Thoracic aorta (tissue), 2 donors: ENCODE results near the gene PNMA8A. TPM values are rescaled to one million over a fixed set of nuclear protein-coding genes. Genes with fewer than 3 reads are reported as not detected.
"Not testable (repeated sequence)": the region's sequence is repeated elsewhere in the genome, so short reads cannot be mapped to it uniquely, and the experiment has no call there.

Experiments used
- ATAC-seq: fragments of 150-250 bp; one replicate; pipeline ENCODE4 v1.8.0; 2017; ENCODE audit warnings: low read depth; ENCODE audit not compliant: insufficient number of reproducible peaks, low FRiP score
- DNase-seq: peaks from one replicate; pipeline ENCODE4 v3.0.0-alpha.2; 2020; ENCODE audit warnings: low spot score
- H3K27ac ChIP-seq, 2 donors: fragments of 200-600 bp; sonication (generic); 1 replicate in 1 of 2; 2 replicates in 1 of 2; pipeline ENCODE4 v1.5.1; 2016; ENCODE audit warnings: mild to moderate bottlenecking in 2 of 2, moderate library complexity in 2 of 2
- H3K27me3 ChIP-seq: fragments of 200-600 bp; sonication (generic); replicated peaks from 2 replicates; pipeline ENCODE4 v1.6.0; 2016; ENCODE audit warnings: mild to moderate bottlenecking; ENCODE audit not compliant: insufficient read depth
- H3K36me3 ChIP-seq: fragments of 200-600 bp; sonication (generic); one replicate; pipeline ENCODE4 v1.5.1; 2016
- H3K4me1 ChIP-seq, 2 donors: fragments of 200-600 bp; sonication (generic); 1 replicate in 1 of 2; 2 replicates in 1 of 2; pipeline versions ENCODE4 v1.5.1 to v1.6.0; 2016; ENCODE audit warnings: low read depth in 2 of 2, mild to moderate bottlenecking in 1 of 2; ENCODE audit not compliant: control insufficient read depth in 1 of 2
- H3K4me3 ChIP-seq: fragments of 200-600 bp; sonication (generic); 2 replicates; pipeline ENCODE4 v1.5.1; 2016; ENCODE audit warnings: mild to moderate bottlenecking
- H3K9me3 ChIP-seq: fragments of 200-600 bp; sonication (generic); 2 replicates; pipeline ENCODE4 v1.5.1; 2016
- total RNA-seq, 2 donors: library from RNA; depleted of rRNA; stranded (reverse); fragments of >200 nt; gene quantifications; one replicate each; pipeline versions ENCODE4 v1.1.0 to v1.2.3, GENCODE V29; 2016
- TF ChIP-seq, protein P1 (sequence below): fragments of 200-600 bp; sonication (generic); IDR thresholded peaks from one replicate; pipeline ENCODE4 v1.5.1; 2019; ENCODE audit warnings: antibody characterized with exemption

The PNMA8A gene
- total RNA-seq, 2 donors from 2014 or later, result 5.1 to 14.6 TPM

DNA sequence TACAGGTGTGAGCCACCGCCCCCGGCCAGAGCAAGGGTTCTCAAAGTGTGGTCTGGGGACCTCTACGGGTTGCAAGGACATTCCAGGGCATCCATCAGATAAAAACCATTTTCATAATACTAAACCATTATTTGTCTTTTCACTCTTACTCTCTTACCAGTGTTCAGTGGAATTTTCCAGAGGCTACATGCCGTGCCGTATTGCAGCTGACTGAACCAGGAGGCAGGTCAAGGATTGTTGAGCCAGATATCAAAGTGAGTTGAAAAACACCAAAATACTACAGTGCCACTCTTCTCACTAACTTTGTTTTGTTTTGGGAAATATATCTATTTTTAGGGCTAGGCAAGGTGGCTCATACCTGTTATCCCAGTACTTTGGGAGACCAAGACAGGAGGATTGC is 31.5 kb upstream of the PNMA8A start:
- no peak for ATAC-seq
- no peak overlapping the region for H3K4me3 ChIP-seq
- H3K36me3 ChIP-seq, result no peaks in the 10 kb centered on the region
- peaks cover 3 to 17% of the 10 kb centered on the region in 2 donors for H3K4me1 ChIP-seq
- H3K27ac ChIP-seq, result no peak overlapping the region
- no peak for DNase-seq
- TF ChIP-seq, protein P1, sequence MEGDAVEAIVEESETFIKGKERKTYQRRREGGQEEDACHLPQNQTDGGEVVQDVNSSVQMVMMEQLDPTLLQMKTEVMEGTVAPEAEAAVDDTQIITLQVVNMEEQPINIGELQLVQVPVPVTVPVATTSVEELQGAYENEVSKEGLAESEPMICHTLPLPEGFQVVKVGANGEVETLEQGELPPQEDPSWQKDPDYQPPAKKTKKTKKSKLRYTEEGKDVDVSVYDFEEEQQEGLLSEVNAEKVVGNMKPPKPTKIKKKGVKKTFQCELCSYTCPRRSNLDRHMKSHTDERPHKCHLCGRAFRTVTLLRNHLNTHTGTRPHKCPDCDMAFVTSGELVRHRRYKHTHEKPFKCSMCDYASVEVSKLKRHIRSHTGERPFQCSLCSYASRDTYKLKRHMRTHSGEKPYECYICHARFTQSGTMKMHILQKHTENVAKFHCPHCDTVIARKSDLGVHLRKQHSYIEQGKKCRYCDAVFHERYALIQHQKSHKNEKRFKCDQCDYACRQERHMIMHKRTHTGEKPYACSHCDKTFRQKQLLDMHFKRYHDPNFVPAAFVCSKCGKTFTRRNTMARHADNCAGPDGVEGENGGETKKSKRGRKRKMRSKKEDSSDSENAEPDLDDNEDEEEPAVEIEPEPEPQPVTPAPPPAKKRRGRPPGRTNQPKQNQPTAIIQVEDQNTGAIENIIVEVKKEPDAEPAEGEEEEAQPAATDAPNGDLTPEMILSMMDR, result no peak
- no peaks in the 10 kb centered on the region for H3K9me3 ChIP-seq
- no peaks in the 10 kb centered on the region for H3K27me3 ChIP-seq

- Histone ChIP-seq H3K4me1 (peaks cover 0 to 19% of the 10 kb centered on the region in 2 donors), H3K27ac (no peak overlapping the region), H3K9me3 (no peaks in the 10 kb centered on the region), H3K36me3 (no peaks in the 10 kb centered on the region), H3K27me3 (no peaks in the 10 kb centered on the region), H3K4me3 (no peak overlapping the region)
- ATAC-seq (no peak), DNase-seq (no peak)
- TF ChIP-seq, protein P1, result no peak
Observed at GRCh38 chr19:46499692-46500091, 28.3 kb upstream of the PNMA8A start.

DNA sequence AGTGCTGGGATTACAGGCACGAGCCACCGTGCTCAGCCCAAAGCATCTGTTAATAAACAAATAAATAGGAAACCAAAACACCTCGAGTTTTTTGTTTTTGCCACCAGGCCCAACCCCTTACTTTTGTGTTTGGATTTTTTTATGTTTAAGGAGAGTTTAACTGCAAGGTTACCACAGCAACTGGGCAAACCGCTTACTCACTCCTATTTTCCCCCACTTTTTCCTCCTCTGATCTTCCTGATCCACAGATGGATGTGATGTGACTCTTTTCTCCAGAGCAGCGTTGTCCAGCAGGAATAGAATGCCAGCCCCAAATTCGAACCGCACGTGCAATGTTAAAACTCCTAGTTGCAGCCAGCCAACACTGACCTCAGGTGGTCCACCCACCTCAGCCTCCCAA is 26.4 kb upstream of the PNMA8A start:
- Histone ChIP-seq H3K36me3 (no peaks in the 10 kb centered on the region), H3K27me3 (no peaks in the 10 kb centered on the region), H3K4me3 (no peak overlapping the region), H3K4me1 (peaks cover 6 to 37% of the 10 kb centered on the region in 2 donors), H3K27ac (no peak overlapping the region), H3K9me3 (no peaks in the 10 kb centered on the region)
- ATAC-seq (no peak), DNase-seq (no peak)
- TF ChIP-seq, protein P1, result no peak

DNA sequence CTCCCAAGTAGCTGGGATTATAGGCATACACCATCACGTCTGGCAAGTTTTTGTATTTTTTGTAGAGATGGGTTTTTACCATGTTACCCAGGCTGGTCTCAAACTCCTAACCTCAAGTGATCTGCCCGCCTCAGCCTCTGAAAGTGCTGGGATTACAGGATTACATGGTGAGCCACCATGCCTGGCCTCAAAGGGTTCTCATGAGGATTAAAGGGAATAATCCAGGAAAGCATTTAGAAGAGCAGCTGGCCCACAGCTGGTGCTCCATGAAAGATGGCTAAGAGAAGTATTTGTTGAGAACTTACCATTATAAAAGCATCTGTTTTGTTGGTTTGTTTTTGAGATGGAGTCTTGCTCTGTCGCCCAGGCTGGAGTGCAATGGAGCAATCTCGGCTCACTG is 25.5 kb upstream of the PNMA8A start:
- not testable (repeated sequence) for H3K4me3 ChIP-seq, H3K9me3 ChIP-seq, H3K27me3 ChIP-seq, H3K27ac ChIP-seq, DNase-seq, H3K36me3 ChIP-seq, ATAC-seq
- H3K4me1 ChIP-seq, result peaks cover 9 to 44% of the 10 kb centered on the region in 2 donors

DNA sequence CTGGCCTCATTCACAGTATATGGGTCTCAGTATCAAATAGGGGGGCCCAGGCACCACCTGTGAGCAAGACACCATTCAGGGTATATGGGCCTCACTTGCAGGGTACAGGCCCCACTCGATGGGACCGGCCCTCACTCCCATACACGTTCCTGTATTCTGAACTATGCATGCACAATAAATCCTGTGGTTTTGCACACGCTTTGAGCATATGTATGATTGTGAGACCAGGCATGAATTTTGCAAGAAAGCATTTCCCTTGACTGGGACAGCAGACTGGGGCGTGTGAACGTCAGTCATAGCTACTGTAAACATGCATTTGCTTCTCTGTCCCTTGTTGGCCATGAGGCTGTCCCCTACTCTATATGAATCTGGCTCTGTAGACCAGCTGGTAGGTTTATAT is 24.9 kb upstream of the PNMA8A start:
- peaks cover 9 to 44% of the 10 kb centered on the region in 2 donors for H3K4me1 ChIP-seq
- no peak overlapping the region for H3K4me3 ChIP-seq
- TF ChIP-seq, protein P1, result no peak
- no peak for ATAC-seq
- no peak overlapping the region for H3K27ac ChIP-seq
- no peaks in the 10 kb centered on the region for H3K9me3 ChIP-seq
- no peaks in the 10 kb centered on the region for H3K27me3 ChIP-seq
- no peaks in the 10 kb centered on the region for H3K36me3 ChIP-seq
- no peak for DNase-seq

DNA sequence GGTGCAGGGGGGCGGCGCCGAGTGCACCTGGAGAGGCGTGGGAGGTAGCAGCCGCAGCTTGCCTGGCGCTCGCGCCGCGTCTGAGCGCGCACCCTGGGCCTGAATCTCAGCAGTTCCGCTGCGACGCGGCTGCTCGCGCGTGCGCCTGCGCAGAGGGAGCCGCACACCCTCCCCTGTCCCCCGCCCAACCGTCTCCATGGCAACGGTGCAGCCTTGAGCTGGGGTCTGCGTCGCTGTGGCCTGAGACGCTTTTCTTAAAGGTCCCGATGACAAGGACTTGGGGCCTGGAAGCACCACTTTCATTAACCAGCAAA is 24.4 kb upstream of the PNMA8A start, which contains the start of gene PNMA8B:
TSS of gene PNMA8B (minus strand) at position 82 of the 314 bp plus-strand sequence. CDS start 402 bp downstream, outside the sequence.
- H3K27me3 ChIP-seq, result no peaks in the 10 kb centered on the region
- DNase-seq (no peak), ATAC-seq (no peak)
- no peaks in the 10 kb centered on the region for H3K9me3 ChIP-seq
- H3K4me3 ChIP-seq, result peak within 1 kb of the TSS; percentile 67
- H3K36me3 ChIP-seq, result no peaks in the 10 kb centered on the region
- H3K4me1 ChIP-seq, result peaks cover 9 to 40% of the 10 kb centered on the region in 2 donors
- TF ChIP-seq, protein P1, result no peak
- H3K27ac ChIP-seq, result peak within 1 kb of the TSS in 1 of 2 donors; percentile 12
